GM18507 (cell line): ENCODE data around the gene AP2A2.

Experiments used
- DNase-seq: peaks from one replicate; pipeline ENCODE4 v3.0.0; 2011; ENCODE audit warnings: low read depth; ENCODE audit not compliant: insufficient read length; ENCODE audit errors: extremely low spot score
- FAIRE-seq: peaks from 2 replicates; lab custom pipeline; 2011; peaks lifted over from hg19 to GRCh38; lab: Jason Lieb, UNC

AP2A2 gene

GRCh38 chr11:917426-917825, 8.2 kb upstream of the AP2A2 start:
- no peak for DNase-seq
- FAIRE-seq = no peak

DNA sequence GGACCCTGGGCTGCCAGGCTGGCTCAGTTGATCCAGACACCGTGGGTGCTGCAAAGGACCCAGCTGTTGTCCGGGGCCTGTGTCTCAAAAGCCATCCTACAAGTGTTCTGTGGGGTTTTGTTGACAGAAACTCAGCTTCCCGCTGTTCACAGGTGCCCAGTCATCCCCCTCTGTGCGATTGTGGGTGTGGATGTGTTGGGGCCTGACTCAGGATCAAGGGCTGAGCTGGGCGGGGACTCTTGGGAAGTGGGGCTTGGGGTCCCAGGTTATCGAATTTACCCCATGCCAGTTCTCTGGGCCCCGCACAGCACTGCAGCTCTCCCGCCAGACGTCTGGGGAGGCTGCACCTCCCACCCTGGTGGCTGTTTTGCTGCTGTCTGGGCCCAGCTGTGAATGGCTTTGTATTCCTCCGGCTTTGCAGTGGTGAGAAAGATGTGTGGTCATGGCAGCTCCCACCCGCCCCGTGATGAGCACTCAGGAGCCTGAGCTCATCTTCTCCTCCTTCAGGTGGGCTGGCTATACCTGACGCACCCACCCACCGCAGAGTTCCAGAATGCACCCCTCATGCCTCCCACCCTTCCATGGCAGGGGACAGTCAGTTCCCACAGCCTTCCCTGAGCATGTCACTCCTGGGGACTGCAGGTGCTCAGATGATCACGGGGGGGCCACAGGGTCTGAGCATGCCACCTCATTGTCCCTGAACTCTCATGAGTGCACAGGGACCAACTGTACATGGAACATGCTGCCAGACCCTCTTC, 3.6 kb upstream of the AP2A2 start:
- DNase-seq (no peak), FAIRE-seq (no peak)

- FAIRE-seq (no peak), DNase-seq (no peak)
Measured at GRCh38 chr11:923691-924405, 1.8 kb upstream of the AP2A2 start.

GRCh38 chr11:924406-925157, 1.1 kb upstream of the AP2A2 start:
- DNase-seq (no peak), FAIRE-seq (no peak)

DNA sequence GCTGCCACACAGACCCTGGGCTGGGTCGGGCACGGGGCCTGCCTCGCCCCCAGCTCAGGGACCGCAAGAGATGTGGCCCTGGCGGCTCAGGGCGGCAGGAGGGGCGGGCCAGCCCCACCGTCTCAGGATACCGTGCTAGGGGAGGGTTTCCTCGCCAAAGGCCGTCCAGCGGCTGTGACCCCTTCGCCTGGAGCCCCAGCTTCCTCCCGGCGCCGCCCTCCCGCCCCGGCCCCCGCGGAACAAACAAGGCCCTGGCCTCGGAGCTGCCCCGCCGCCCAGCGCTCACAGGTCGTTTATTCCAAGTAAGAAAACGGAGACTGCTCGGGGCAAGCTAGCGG, 543 bp upstream of the AP2A2 start:
- DNase-seq (no peak), FAIRE-seq (no peak)

DNA sequence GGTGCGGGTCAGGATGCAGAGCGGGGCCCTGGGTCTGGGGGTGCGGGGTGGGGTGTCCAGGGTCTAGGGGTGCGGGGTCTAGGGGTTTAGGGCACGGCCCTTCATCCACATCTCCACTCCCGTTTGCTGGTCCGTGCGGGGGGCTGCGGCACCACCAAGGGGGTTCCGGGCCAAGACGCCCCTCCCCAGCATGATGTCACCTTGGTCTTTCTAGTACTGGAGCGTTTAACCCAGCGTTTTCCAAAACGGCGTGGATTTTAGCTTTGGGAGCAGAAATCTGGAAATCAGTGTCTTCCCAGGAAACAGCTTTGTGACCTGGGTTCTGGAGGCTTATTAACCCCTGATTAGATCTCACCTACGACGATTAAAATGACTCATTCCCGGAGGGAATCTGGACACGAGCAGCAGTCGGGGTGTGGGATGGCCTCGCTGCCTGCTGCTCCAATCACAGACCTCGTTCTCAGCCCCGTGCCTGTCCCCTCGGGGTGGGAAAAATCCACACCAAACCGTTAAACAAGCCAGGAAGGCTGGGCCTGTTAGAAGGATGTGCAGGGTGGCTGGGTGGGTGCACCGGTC, 759 bp downstream of the AP2A2 start:
- DNase-seq = no peak
- FAIRE-seq = no peak

GRCh38 chr11:927871-928270, 2.2 kb downstream of the AP2A2 start:
- FAIRE-seq = no peak
- DNase-seq = no peak

DNA sequence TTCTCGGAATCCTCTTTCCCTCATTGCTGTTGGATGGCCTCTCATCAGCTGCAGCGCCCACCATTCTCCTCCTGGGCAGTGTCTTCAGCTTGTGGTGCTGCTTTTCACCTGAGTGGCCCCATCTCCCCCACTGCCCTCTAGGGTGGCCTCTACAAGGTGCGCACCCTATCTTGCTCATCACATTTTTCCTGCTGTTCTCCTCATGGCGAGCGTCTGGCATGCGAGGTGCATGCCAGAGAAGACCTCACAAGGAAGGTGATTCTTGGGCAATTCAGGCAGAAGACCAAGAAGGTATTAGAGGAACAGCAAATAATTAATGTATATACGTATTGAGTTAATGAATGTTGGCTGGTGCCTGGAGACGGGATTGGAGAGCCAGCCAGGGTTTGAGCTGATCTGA, 3.1 kb downstream of the AP2A2 start:
- no peak for FAIRE-seq
- no peak for DNase-seq

DNA sequence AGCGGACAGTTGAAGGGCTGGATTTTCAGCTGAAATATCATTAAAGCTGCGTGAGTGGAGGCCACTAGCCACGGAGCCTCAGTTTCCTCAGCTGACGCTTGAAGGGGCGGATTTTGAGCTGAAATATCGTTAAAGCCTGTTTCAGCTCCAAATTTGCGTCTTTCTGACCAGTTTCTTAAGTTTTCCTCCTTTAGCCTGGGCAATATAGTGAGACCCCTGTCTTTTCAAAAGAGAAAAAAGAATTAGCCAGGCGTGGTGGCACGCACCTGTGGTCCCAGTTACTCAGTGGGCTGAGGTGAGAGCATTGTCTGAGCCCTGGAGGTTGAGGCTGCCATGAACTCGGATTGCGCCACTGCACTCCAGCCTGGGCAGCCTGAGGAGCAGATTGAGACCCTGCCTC, 3.7 kb downstream of the AP2A2 start:
- FAIRE-seq (no peak), DNase-seq (no peak)

DNA sequence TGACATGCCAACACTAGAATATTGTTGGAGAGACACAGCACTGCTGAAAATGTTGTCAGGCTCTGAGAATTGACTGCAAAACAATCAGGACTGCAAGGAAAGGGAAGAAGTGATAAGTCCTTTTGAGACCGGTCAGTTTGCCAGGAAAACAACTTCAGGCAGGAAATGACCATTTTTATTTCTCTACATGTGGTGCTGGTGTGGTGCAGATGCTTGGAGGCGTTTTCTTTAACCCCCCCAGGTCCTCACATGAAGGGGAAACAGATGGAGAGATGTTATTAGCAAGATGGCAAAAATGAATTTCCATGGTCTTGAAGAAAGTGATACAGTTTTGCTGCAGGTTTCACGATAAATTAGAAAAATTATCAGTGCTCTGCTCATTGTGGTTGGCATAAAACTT, 5.7 kb downstream of the AP2A2 start:
- DNase-seq (no peak), FAIRE-seq (no peak)

- DNase-seq (no peak), FAIRE-seq (no peak)
Measured at GRCh38 chr11:932435-932834, 6.8 kb downstream of the AP2A2 start.

- DNase-seq (no peak), FAIRE-seq (no peak)
Measured at GRCh38 chr11:933142-933851, 7.6 kb downstream of the AP2A2 start.

DNA sequence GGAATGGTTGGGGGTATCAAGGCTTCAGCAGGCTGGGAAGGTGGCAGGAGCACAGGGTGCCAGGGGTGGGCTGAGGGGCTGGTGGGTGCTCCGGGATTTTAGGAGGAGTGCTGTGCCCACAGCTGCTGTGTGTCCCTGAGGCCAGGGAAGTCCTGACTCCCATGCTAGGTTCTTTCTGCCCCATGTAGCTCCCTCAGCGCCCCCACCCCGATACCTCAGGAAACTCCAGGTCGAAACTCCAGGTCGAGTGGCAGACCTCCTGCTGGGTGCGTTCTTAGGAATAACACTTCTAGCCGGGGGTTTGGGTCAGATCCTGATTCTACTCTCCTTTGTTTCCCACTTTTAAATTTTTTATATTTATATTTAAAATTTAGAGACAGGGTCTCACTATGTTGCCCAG, 8.3 kb downstream of the AP2A2 start:
- no peak for DNase-seq
- no peak for FAIRE-seq

GRCh38 chr11:934527-934926, 8.9 kb downstream of the AP2A2 start:
- no peak for FAIRE-seq

GRCh38 chr11:936199-936598, 10.5 kb downstream of the AP2A2 start:
- no peak for DNase-seq
- FAIRE-seq = no peak

More at GRCh38 chr11:934527-934926, 8.9 kb downstream of the AP2A2 start:
- no peak for DNase-seq

GRCh38 chr11:937841-938261, 12.2 kb downstream of the AP2A2 start:
- DNase-seq = no peak
- FAIRE-seq = no peak

DNA sequence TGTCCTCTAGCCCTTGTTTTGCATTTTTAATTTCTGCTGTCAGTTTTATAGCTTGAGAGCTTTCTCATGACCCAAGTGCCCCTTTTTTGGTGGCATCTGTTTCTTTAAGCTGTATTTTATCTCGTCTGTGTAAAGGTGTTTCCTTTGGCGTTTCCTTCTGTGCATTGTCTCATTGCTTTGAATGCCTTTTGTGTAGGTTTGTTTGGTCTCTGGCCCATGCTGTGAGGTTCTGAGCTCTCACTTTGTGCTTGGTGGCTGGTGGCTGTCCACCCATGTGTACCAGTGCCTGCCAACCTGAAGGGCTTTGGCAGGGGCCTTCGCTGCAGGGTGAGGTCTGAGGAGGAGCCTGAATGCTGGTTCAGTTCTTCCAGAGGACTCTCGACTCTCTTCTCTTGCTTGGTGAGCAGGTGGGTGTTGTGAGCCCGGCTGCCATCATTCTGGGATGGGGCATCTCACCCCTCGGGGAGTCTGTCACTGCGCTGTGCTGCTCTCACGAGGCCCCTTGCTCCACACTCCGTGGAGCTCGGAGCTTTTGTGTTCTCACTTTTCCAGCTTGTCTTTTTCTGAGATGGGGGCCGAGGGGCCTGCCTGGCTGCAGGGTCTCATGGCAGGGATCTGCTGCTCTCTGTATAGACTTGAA, 14.9 kb downstream of the AP2A2 start:
- no peak for DNase-seq
- FAIRE-seq = no peak

GRCh38 chr11:942823-943222, 17.2 kb downstream of the AP2A2 start:
- DNase-seq = no peak
- peak; percentile 48 for FAIRE-seq
